PC-9 (cell line): Measurements from ENCODE around the gene FYN. TPM values are rescaled to one million over a fixed set of nuclear protein-coding genes. Genes with fewer than 3 reads are reported as not detected.

Experiments used
- BruUV-seq: library from RNA; stranded (reverse); fragments of 400-500 nt; replicated peaks from 2 replicates; lab custom pipeline; 2021; lab: Mats Ljungman, UMichigan
- CTCF ChIA-PET: fragments of 300-600 bp; sonication (Branson Sonifier 250); formaldehyde crosslinking; loops from one replicate; lab custom pipeline; 2022; ENCODE audit warnings: antibody characterized with exemption; lab: Charles Lee
- POLR2A ChIA-PET: fragments of 300-600 bp; sonication (Branson Sonifier 250); formaldehyde crosslinking; loops from one replicate; lab custom pipeline; 2022; ENCODE audit warnings: antibody characterized with exemption; ENCODE audit not compliant: unreplicated experiment; lab: Charles Lee
- DNase-seq, 2 experiments: peaks; one replicate each; pipeline versions ENCODE4 v3.0.0 to v3.0.0-alpha.2; 2015 to 2022; ENCODE audit warnings: mixed read lengths in 1 of 2
- H2AFZ ChIP-seq: fragments of 200-600 bp; sonication (generic); 2 replicates; pipeline ENCODE4 v1.8.1; 2017; ENCODE audit warnings: antibody characterized with exemption
- H3F3A ChIP-seq: fragments of 200-600 bp; sonication (generic); 2 replicates; pipeline ENCODE4 v1.8.1; 2017; ENCODE audit warnings: antibody characterized with exemption, mild to moderate bottlenecking, low read depth; ENCODE audit not compliant: insufficient read depth
- H3K27ac ChIP-seq: fragments of 200-600 bp; sonication (generic); 2 replicates; pipeline ENCODE4 v1.6.1; 2016; ENCODE audit warnings: mixed run types
- H3K27me3 ChIP-seq: fragments of 200-600 bp; sonication (generic); 2 replicates; pipeline ENCODE4 v1.6.1; 2016; ENCODE audit warnings: low read depth, mixed run types; ENCODE audit not compliant: insufficient read depth
- H3K36me3 ChIP-seq: fragments of 200-600 bp; sonication (generic); 2 replicates; pipeline ENCODE4 v1.6.1; 2016; ENCODE audit warnings: low read depth, mixed run types
- H3K4me1 ChIP-seq: fragments of 200-600 bp; sonication (generic); replicated peaks from 2 replicates; pipeline ENCODE4 v1.6.1; 2016; ENCODE audit warnings: mixed run types; ENCODE audit not compliant: insufficient read depth
- H3K4me2 ChIP-seq: fragments of 200-600 bp; sonication (generic); 2 replicates; pipeline ENCODE4 v1.6.1; 2017; ENCODE audit warnings: mixed run types
- H3K4me3 ChIP-seq: fragments of 200-600 bp; sonication (generic); 2 replicates; pipeline ENCODE4 v1.6.1; 2016; ENCODE audit warnings: mixed run types
- H3K79me2 ChIP-seq: fragments of 200-600 bp; sonication (generic); 2 replicates; pipeline ENCODE4 v1.6.1; 2017; ENCODE audit warnings: low read depth, mixed run types
- H3K9me2 ChIP-seq: fragments of 200-600 bp; sonication (generic); 2 replicates; pipeline ENCODE4 v1.8.1; 2017; ENCODE audit warnings: mild to moderate bottlenecking; ENCODE audit not compliant: insufficient read depth
- H3K9me3 ChIP-seq: fragments of 200-600 bp; sonication (generic); 2 replicates; pipeline ENCODE4 v1.8.1; 2016; ENCODE audit warnings: low read depth; ENCODE audit not compliant: insufficient read depth
- H4K20me1 ChIP-seq: fragments of 200-600 bp; sonication (generic); 2 replicates; pipeline ENCODE4 v1.8.1; 2017; ENCODE audit not compliant: insufficient read depth
- CTCF ChIP-seq: fragments of 200-600 bp; sonication (generic); conservative IDR thresholded peaks from 2 replicates; pipeline ENCODE4 v1.6.1; 2017; ENCODE audit warnings: mixed run types, antibody characterized with exemption, mild to moderate bottlenecking, moderate library complexity
- EZH2 ChIP-seq: fragments of 200-600 bp; sonication (generic); IDR thresholded peaks from 2 replicates; pipeline ENCODE4 v1.8.0; 2017; ENCODE audit warnings: antibody characterized with exemption, low read depth
- intact Hi-C: fragments of 100-400 bp; cut with micrococcal nuclease; formaldehyde crosslinking; loops from one replicate; pipeline ENCODE4 v1.10.0; 2022; ENCODE audit not compliant: unreplicated experiment
- total RNA-seq: library from RNA; stranded (reverse); gene quantifications from 2 replicates; pipeline ENCODE4 v1.2.3, GENCODE V29; 2021

FYN gene
- total RNA-seq, 1 experiment from 2014 or later = 53.3 TPM

- Histone ChIP-seq H3K9me2 (no peaks in the 10 kb centered on the region), H2AFZ (no peak overlapping the region), H3K27me3 (no peaks in the 10 kb centered on the region), H3K27ac (no peak overlapping the region), H3K79me2 (no peaks in the 10 kb centered on the region), H3K36me3 (0 out of 2 replicates have a peak, but pooled peaks cover 4% of the 10 kb centered on the region), H3K4me1 (no peaks in the 10 kb centered on the region), H3K4me2 (no peak overlapping the region), H4K20me1 (no peaks in the 10 kb centered on the region), H3F3A (no peaks in the 10 kb centered on the region), H3K4me3 (no peak overlapping the region), H3K9me3 (no peaks in the 10 kb centered on the region)
- no peak for DNase-seq
- BruUV-seq = no TSS peak
- ChIA-PET CTCF (no interaction called here), POLR2A (no interaction called here)
- intact Hi-C loops = no loop called here
- no peak for TF ChIP-seq EZH2
- no peak for TF ChIP-seq CTCF
Observed at GRCh38 chr6:111666847-111667246, 206.4 kb downstream of the FYN start.

DNA sequence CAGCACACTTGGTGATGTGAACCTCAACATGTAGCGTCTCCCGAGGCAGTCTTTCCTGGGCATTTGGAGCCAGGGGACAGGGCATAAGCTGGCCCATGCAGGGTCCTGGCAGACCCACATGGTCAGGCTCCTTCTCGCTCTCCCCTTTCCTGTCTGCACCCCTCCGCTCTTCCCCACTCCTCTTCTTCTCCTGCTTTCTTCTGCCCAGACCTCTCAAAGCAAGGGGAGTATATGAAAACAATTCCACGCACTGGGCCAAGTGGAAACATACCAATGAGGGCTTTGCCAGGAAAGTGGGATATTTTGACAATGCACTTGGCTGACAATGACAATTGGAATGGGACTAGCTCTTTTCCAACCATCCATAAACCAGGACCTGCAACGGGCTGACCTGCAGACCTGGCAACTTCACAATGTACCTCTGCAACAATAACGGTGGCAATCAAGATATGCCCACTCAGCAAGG lies 208.7 kb downstream of the FYN start:
- DNase-seq = no peak
- no peaks in the 10 kb centered on the region for H3K4me1 ChIP-seq
- no peak overlapping the region for H3K4me2 ChIP-seq
- intact Hi-C loops = no loop called here
- H3K27ac ChIP-seq = no peak overlapping the region
- no peak overlapping the region for H2AFZ ChIP-seq
- TF ChIP-seq EZH2 = no peak
- no peak for TF ChIP-seq CTCF
- no peaks in the 10 kb centered on the region for H3K36me3 ChIP-seq
- ChIA-PET CTCF (no interaction called here), POLR2A (no interaction called here)
- H4K20me1 ChIP-seq = no peaks in the 10 kb centered on the region
- no peaks in the 10 kb centered on the region for H3K9me2 ChIP-seq
- no peaks in the 10 kb centered on the region for H3F3A ChIP-seq
- H3K4me3 ChIP-seq = no peak overlapping the region
- H3K79me2 ChIP-seq = no peaks in the 10 kb centered on the region
- BruUV-seq = no TSS peak
- H3K9me3 ChIP-seq = no peaks in the 10 kb centered on the region
- no peaks in the 10 kb centered on the region for H3K27me3 ChIP-seq

DNA sequence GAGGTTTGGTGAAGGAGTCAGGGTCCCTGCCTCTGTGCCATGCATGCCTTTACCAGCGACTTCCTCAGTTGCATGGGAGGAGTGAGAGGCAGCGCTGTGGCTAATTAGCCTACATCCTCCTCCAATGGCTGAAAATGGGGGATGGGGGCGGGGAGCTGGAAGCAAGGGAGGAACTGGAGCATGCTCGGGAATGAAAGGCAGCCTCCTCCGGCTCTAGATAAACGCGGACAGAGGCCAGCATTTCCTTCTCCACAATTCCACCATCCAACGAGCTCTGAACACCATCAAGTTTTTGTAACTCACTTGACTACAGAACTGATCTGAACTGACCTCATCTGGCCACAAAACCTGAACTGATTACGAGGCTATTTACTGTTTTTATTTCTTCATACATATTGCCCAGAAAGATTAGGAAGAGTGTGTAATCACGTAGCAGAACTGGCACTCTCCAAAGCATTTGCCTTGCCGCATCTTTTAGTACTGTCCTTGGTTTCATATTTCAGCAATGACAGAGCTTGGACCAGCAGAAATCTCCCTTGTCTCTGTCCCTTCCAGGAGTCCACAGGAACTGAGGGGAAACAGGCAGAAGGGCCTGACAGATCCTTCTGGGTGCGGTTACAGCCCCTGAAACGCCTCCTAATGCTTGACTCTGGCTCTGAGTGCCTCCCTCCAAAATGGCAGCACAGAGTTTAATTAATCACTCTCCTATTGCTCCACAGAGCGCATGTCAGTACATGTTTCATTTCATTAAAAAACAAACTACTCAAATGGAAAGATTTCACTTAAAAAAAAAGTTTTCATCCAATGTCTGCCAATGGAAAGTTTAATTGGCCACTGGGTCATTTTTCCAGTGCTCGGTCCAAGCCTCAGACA lies 209.3 kb downstream of the FYN start:
- H3K4me1 ChIP-seq = no peaks in the 10 kb centered on the region
- H3K27me3 ChIP-seq = no peaks in the 10 kb centered on the region
- no peaks in the 10 kb centered on the region for H3K9me2 ChIP-seq
- no peaks in the 10 kb centered on the region for H3K9me3 ChIP-seq
- H3K27ac ChIP-seq = no peak overlapping the region
- H3K4me2 ChIP-seq = no peak overlapping the region
- intact Hi-C loops = no loop called here
- no peaks in the 10 kb centered on the region for H3F3A ChIP-seq
- H3K4me3 ChIP-seq = no peak overlapping the region
- no peak overlapping the region for H2AFZ ChIP-seq
- no peaks in the 10 kb centered on the region for H3K79me2 ChIP-seq
- BruUV-seq = no TSS peak
- no peak for DNase-seq
- no peak for TF ChIP-seq CTCF
- H4K20me1 ChIP-seq = no peaks in the 10 kb centered on the region
- ChIA-PET CTCF (no interaction called here), POLR2A (no interaction called here)
- no peaks in the 10 kb centered on the region for H3K36me3 ChIP-seq
